ENCODE measurements around the gene KIZ. TPM values are rescaled to one million over a fixed set of nuclear protein-coding genes. Genes with fewer than 3 reads are reported as not detected.

Gene KIZ
- total RNA-seq, 1 experiment from 2014 or later, result 43.6 TPM

GRCh38 chr20:21289651-21290050 lies 163.8 kb downstream of the KIZ start (continued):
- TF ChIP-seq AFF4 (CRISPR knock-in tag; IDR thresholded peaks at IDR 0.05; ENCODE audit: borderline replicate concordance) (no peak), HMGXB4 (CRISPR knock-in tag; IDR thresholded peaks at IDR 0.05) (no peak), ZSCAN18 (CRISPR knock-in tag; IDR thresholded peaks at IDR 0.05) (no peak), JAZF1 (CRISPR knock-in tag; IDR thresholded peaks at IDR 0.05) (no peak)

- CTCF ChIA-PET, result interaction anchor here (0.8 kb wide), 1 partner anchor 10 kb away, joined by 3 read pairs; no protein-coding TSS in a partner anchor
- peaks cover 22% of the 10 kb centered on the region for H3K4me1 Mint-ChIP-seq
- H3K4me3 Mint-ChIP-seq, result no peak overlapping the region
- H3K27ac Mint-ChIP-seq, result no peak overlapping the region
- no peaks in the 10 kb centered on the region; the same call in 1 of the 2 replicates for H3K27me3 Mint-ChIP-seq (ENCODE audit: low read depth)
- no peaks in the 10 kb centered on the region for H3K36me3 Mint-ChIP-seq
- ATAC-seq (no peak), DNase-seq (ENCODE audit: low spot score) (no peak)
- peaks cover 8% of the 10 kb centered on the region for H3K9me3 Mint-ChIP-seq
- POLR2A ChIA-PET, result no interaction called here
- TF ChIP-seq CTCF (IDR thresholded peaks at IDR 0.05) (no peak), TP53 (CRISPR knock-in tag; IDR thresholded peaks at IDR 0.05) (no peak), USF1 (CRISPR knock-in tag; IDR thresholded peaks at IDR 0.05) (no peak), GTF2I (CRISPR knock-in tag; conservative IDR thresholded peaks at IDR 0.05) (no peak), NFE2L1 (CRISPR knock-in tag; IDR thresholded peaks at IDR 0.05) (no peak), MLX (CRISPR knock-in tag; IDR thresholded peaks at IDR 0.05) (no peak), E2F5 (CRISPR knock-in tag; IDR thresholded peaks at IDR 0.05) (no peak), CREM (CRISPR knock-in tag; IDR thresholded peaks at IDR 0.05) (no peak), USF2 (CRISPR knock-in tag; IDR thresholded peaks at IDR 0.05) (no peak), ZBTB43 (CRISPR knock-in tag; IDR thresholded peaks at IDR 0.05) (no peak), GABPB1 (CRISPR knock-in tag; IDR thresholded peaks at IDR 0.05) (no peak), AFF4 (CRISPR knock-in tag; IDR thresholded peaks at IDR 0.05; ENCODE audit: borderline replicate concordance) (no peak), ESRRA (CRISPR knock-in tag; IDR thresholded peaks at IDR 0.05; ENCODE audit: borderline replicate concordance) (no peak), IRF2 (CRISPR knock-in tag; IDR thresholded peaks at IDR 0.05; ENCODE audit: borderline replicate concordance, low read depth) (no peak)
Observed at GRCh38 chr20:21291026-21291425, 165.1 kb downstream of the KIZ start.
